Activated CD4-positive, alpha-beta memory T cell treated with anti-CD3 and anti-CD28 coated beads for 36 hours (primary cell): ENCODE measurements around the gene ASPN. TPM values are rescaled to one million over a fixed set of nuclear protein-coding genes. Genes with fewer than 3 reads are reported as not detected.
A peak's percentile ranks its signal among the peaks of the same experiment; 100 is the strongest.

Source experiments
- CTCF ChIA-PET: fragments of 350-600 bp; sonication (Branson Sonifier 250); formaldehyde crosslinking; loops from one replicate; lab custom pipeline; 2021; ENCODE audit warnings: antibody characterized with exemption, inconsistent platforms; lab: Charles Lee
- POLR2A ChIA-PET: fragments of 350-600 bp; sonication (Branson Sonifier 250); formaldehyde crosslinking; loops from one replicate; lab custom pipeline; 2021; ENCODE audit warnings: antibody characterized with exemption; lab: Charles Lee
- DNase-seq: peaks from one replicate; pipeline ENCODE4 v3.0.0-alpha.2; 2020
- H3K27ac Mint-ChIP-seq: one replicate; pipeline ENCODE4 v1.8.0; 2021; ENCODE audit warnings: mixed read lengths
- H3K27me3 Mint-ChIP-seq: one replicate; pipeline ENCODE4 v1.8.0; 2021; ENCODE audit warnings: mixed read lengths
- H3K36me3 Mint-ChIP-seq: one replicate; pipeline ENCODE4 v1.8.0; 2021; ENCODE audit warnings: mixed read lengths
- H3K4me1 Mint-ChIP-seq: one replicate; pipeline ENCODE4 v1.8.0; 2021; ENCODE audit warnings: low read depth, mixed read lengths
- H3K4me3 Mint-ChIP-seq: one replicate; pipeline ENCODE4 v1.8.0; 2021; ENCODE audit warnings: mild to moderate bottlenecking, mixed read lengths
- H3K9me3 Mint-ChIP-seq: one replicate; pipeline ENCODE4 v1.8.0; 2021; ENCODE audit warnings: mixed read lengths
- intact Hi-C: fragments of 100-400 bp; cut with micrococcal nuclease; formaldehyde crosslinking; loops from one replicate; pipeline ENCODE4 v1.15.1; 2023
- total RNA-seq, 2 experiments: library from RNA; stranded (reverse); gene quantifications; one replicate each; pipeline ENCODE4 v1.2.3, GENCODE V29; 2021

ASPN gene
- total RNA-seq, 2 experiments from 2014 or later: not detected

- ChIA-PET POLR2A (no interaction called here), CTCF (interaction anchor here (1.0 to 1.6 kb wide), 2 partner anchors 11 to 116 kb away, joined by 3 to 4 read pairs; no protein-coding TSS in a partner anchor)
- Mint-ChIP-seq H3K27me3 (no peaks in the 10 kb centered on the region), H3K4me1 (no peaks in the 10 kb centered on the region), H3K9me3 (no peaks in the 10 kb centered on the region), H3K27ac (no peak overlapping the region), H3K36me3 (no peaks in the 10 kb centered on the region), H3K4me3 (no peak overlapping the region)
- intact Hi-C loops: no loop called here
- DNase-seq: peak; percentile 17
Measured at GRCh38 chr9:92501671-92502393, 19.5 kb upstream of the ASPN start.

- POLR2A ChIA-PET: no interaction called here
- no peak for DNase-seq
- no peak overlapping the region for H3K4me3 Mint-ChIP-seq
- peaks cover 1% of the 10 kb centered on the region for H3K36me3 Mint-ChIP-seq
- no peaks in the 10 kb centered on the region for H3K27me3 Mint-ChIP-seq
- H3K9me3 Mint-ChIP-seq: no peaks in the 10 kb centered on the region
- no peak overlapping the region for H3K27ac Mint-ChIP-seq
- intact Hi-C loops: no loop called here
- CTCF ChIA-PET: no interaction called here
- H3K4me1 Mint-ChIP-seq: no peaks in the 10 kb centered on the region
Measured at GRCh38 chr9:92500725-92501124, 18.4 kb upstream of the ASPN start.

- Mint-ChIP-seq H3K27ac (no peak overlapping the region), H3K4me1 (no peaks in the 10 kb centered on the region), H3K9me3 (no peaks in the 10 kb centered on the region), H3K27me3 (no peaks in the 10 kb centered on the region), H3K36me3 (peaks cover 1% of the 10 kb centered on the region), H3K4me3 (no peak overlapping the region)
- CTCF ChIA-PET: no interaction called here
- POLR2A ChIA-PET: no interaction called here
- intact Hi-C loops: no loop called here
- no peak for DNase-seq
Measured at GRCh38 chr9:92499701-92500100, 17.4 kb upstream of the ASPN start.

GRCh38 chr9:92496396-92497176, 14.3 kb upstream of the ASPN start:
- Mint-ChIP-seq H3K27me3 (no peaks in the 10 kb centered on the region), H3K4me1 (no peaks in the 10 kb centered on the region), H3K27ac (no peak overlapping the region), H3K9me3 (no peaks in the 10 kb centered on the region), H3K4me3 (no peak overlapping the region), H3K36me3 (peaks cover 1% of the 10 kb centered on the region)
- POLR2A ChIA-PET: no interaction called here
- CTCF ChIA-PET: no interaction called here
- intact Hi-C loops: no loop called here
- DNase-seq: no peak

GRCh38 chr9:92494856-92495255, 12.6 kb upstream of the ASPN start:
- Mint-ChIP-seq H3K4me3 (no peak overlapping the region), H3K27ac (no peak overlapping the region), H3K27me3 (no peaks in the 10 kb centered on the region), H3K9me3 (no peaks in the 10 kb centered on the region), H3K4me1 (no peaks in the 10 kb centered on the region), H3K36me3 (peaks cover 1% of the 10 kb centered on the region)
- DNase-seq: no peak
- CTCF ChIA-PET: interaction anchor here (0.9 kb wide), 1 partner anchor 296 kb away, joined by 3 read pairs; no protein-coding TSS in a partner anchor
- POLR2A ChIA-PET: interaction anchor here (0.6 kb wide), 1 partner anchor 55 kb away, joined by 5 read pairs; no protein-coding TSS in a partner anchor
- intact Hi-C loops: no loop called here

GRCh38 chr9:92493749-92494387, 11.6 kb upstream of the ASPN start:
- no peak for DNase-seq
- CTCF ChIA-PET: no interaction called here
- H3K27me3 Mint-ChIP-seq: no peaks in the 10 kb centered on the region
- H3K4me3 Mint-ChIP-seq: no peak overlapping the region
- intact Hi-C loops: no loop called here
- no peak overlapping the region for H3K27ac Mint-ChIP-seq
- no peaks in the 10 kb centered on the region for H3K9me3 Mint-ChIP-seq
- H3K36me3 Mint-ChIP-seq: peaks cover 1% of the 10 kb centered on the region
- POLR2A ChIA-PET: no interaction called here
- H3K4me1 Mint-ChIP-seq: no peaks in the 10 kb centered on the region

- DNase-seq: no peak
- Mint-ChIP-seq H3K4me1 (no peaks in the 10 kb centered on the region), H3K27me3 (no peaks in the 10 kb centered on the region), H3K4me3 (no peak overlapping the region), H3K36me3 (peaks cover 1% of the 10 kb centered on the region), H3K27ac (no peak overlapping the region), H3K9me3 (no peaks in the 10 kb centered on the region)
- POLR2A ChIA-PET: no interaction called here
- CTCF ChIA-PET: no interaction called here
- intact Hi-C loops: no loop called here
Measured at GRCh38 chr9:92492781-92493401, 10.6 kb upstream of the ASPN start.

- H3K36me3 Mint-ChIP-seq: no peaks in the 10 kb centered on the region
- no peak for DNase-seq
- no peak overlapping the region for H3K4me3 Mint-ChIP-seq
- H3K27ac Mint-ChIP-seq: no peak overlapping the region
- no peaks in the 10 kb centered on the region for H3K9me3 Mint-ChIP-seq
- intact Hi-C loops: no loop called here
- CTCF ChIA-PET: no interaction called here
- no peaks in the 10 kb centered on the region for H3K27me3 Mint-ChIP-seq
- POLR2A ChIA-PET: no interaction called here
- no peaks in the 10 kb centered on the region for H3K4me1 Mint-ChIP-seq
Measured at GRCh38 chr9:92488681-92489550, 6.6 kb upstream of the ASPN start.

GRCh38 chr9:92486371-92486770, 4.1 kb upstream of the ASPN start:
- no peaks in the 10 kb centered on the region for H3K4me1 Mint-ChIP-seq
- H3K9me3 Mint-ChIP-seq: no peaks in the 10 kb centered on the region
- ChIA-PET POLR2A (no interaction called here), CTCF (no interaction called here)
- H3K36me3 Mint-ChIP-seq: no peaks in the 10 kb centered on the region
- H3K27me3 Mint-ChIP-seq: no peaks in the 10 kb centered on the region
- intact Hi-C loops: no loop called here
- H3K4me3 Mint-ChIP-seq: no peak overlapping the region
- H3K27ac Mint-ChIP-seq: no peak overlapping the region
- no peak for DNase-seq

GRCh38 chr9:92484563-92484962, 2.3 kb upstream of the ASPN start:
- Mint-ChIP-seq H3K4me3 (no peak overlapping the region), H3K4me1 (peaks cover 5% of the 10 kb centered on the region), H3K9me3 (no peaks in the 10 kb centered on the region), H3K27me3 (no peaks in the 10 kb centered on the region), H3K27ac (no peak overlapping the region), H3K36me3 (no peaks in the 10 kb centered on the region)
- CTCF ChIA-PET: no interaction called here
- POLR2A ChIA-PET: no interaction called here
- intact Hi-C loops: no loop called here
- DNase-seq: no peak

GRCh38 chr9:92483627-92484545, 1.6 kb upstream of the ASPN start:
- ChIA-PET CTCF (no interaction called here), POLR2A (no interaction called here)
- H3K27ac Mint-ChIP-seq: no peak overlapping the region

More at GRCh38 chr9:92483627-92484545, 1.6 kb upstream of the ASPN start:
- DNase-seq: no peak
- Mint-ChIP-seq H3K36me3 (no peaks in the 10 kb centered on the region), H3K4me3 (no peak overlapping the region), H3K4me1 (peaks cover 5% of the 10 kb centered on the region), H3K9me3 (no peaks in the 10 kb centered on the region), H3K27me3 (no peaks in the 10 kb centered on the region)
- intact Hi-C loops: no loop called here
